Measurements from ENCODE around the gene TBC1D5. TPM values are rescaled to one million over a fixed set of nuclear protein-coding genes. Genes with fewer than 3 reads are reported as not detected.

TBC1D5 gene
- polyA plus RNA-seq, 2 donors, result 4.5 to 6.7 TPM

DNA sequence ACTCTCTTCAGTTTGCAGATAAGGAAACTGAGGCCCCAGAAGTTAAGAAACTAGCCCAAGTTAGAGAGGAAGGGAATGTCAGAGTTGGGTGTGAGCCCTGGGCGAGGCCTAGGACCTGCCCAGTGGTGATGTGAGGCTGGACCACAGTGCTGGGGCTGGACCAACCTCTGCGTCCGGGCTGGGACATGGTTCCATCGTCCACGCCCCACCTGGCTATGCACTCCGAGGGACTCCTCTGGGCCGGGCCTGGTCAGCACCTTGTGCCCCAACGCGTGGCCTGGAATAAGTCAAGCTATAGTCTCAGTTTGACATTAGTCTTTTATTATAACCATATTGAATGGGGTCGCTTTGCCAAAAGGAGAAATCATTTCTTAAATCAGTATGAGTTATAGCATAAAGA lies 585.6 kb downstream of the TBC1D5 start:
- H3K27me3 ChIP-seq (ENCODE audit: control insufficient read depth in 1 of 2, insufficient read depth in 2 of 2, low read length in 2 of 2), result no peaks in the 10 kb centered on the region
- H3K27ac ChIP-seq (ENCODE audit: low read depth in 2 of 2, low read length in 1 of 2), result no peak overlapping the region
- peaks cover 9 to 18% of the 10 kb centered on the region in 2 donors for H3K9me3 ChIP-seq (ENCODE audit: control insufficient read depth in 2 of 2, insufficient read depth in 1 of 2, low read depth in 1 of 2, low read length in 1 of 2)
- peaks cover 6 to 47% of the 10 kb centered on the region in 2 donors for H3K36me3 ChIP-seq (ENCODE audit: control insufficient read depth in 2 of 2, insufficient read depth in 2 of 2, low read length in 1 of 2)
- H3K4me3 ChIP-seq (ENCODE audit: low read depth in 1 of 2, low read length in 2 of 2), result no peak overlapping the region
- 97 to 98% methylated on average over 10 of the region's 10 CpGs for WGBS, 2 donors
- no peaks in the 10 kb centered on the region for H3K4me1 ChIP-seq (ENCODE audit: control insufficient read depth in 2 of 2, insufficient read depth in 2 of 2, low read length in 1 of 2)

DNA sequence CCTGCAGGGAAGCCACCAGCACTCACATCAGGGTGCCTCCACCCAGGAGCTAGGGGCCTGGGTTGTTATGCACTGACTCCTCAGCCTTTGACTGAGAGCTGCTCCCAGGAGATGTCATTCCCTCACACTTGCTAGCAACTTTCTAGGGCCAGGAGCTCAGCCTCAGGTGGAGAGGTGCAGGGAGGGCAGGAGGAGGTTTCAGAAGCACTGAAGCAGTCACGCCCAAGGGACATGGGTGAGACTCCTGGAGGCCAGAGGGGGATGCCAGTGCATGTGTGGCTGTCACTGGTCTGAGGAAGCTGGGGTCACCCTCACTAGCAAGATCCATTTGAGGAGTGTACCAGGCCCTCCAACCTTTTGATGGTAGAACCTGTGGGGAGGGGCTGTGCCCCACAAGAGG lies 586.5 kb downstream of the TBC1D5 start:
- Histone ChIP-seq H3K9me3 (ENCODE audit: control insufficient read depth in 2 of 2, insufficient read depth in 1 of 2, low read depth in 1 of 2, low read length in 1 of 2) (peaks cover 13 to 18% of the 10 kb centered on the region in 2 donors), H3K27me3 (ENCODE audit: control insufficient read depth in 1 of 2, insufficient read depth in 2 of 2, low read length in 2 of 2) (no peaks in the 10 kb centered on the region), H3K4me3 (ENCODE audit: low read depth in 1 of 2, low read length in 2 of 2) (no peak overlapping the region), H3K27ac (ENCODE audit: low read depth in 2 of 2, low read length in 1 of 2) (no peak overlapping the region), H3K4me1 (ENCODE audit: control insufficient read depth in 2 of 2, insufficient read depth in 2 of 2, low read length in 1 of 2) (no peaks in the 10 kb centered on the region), H3K36me3 (ENCODE audit: control insufficient read depth in 2 of 2, insufficient read depth in 2 of 2, low read length in 1 of 2) (peaks cover 6 to 42% of the 10 kb centered on the region in 2 donors)
- 83 to 96% methylated on average over 1 of the region's 1 CpG for WGBS, 2 donors

- WGBS, 2 donors, result 94 to 95% methylated on average over 10 of the region's 10 CpGs
- Histone ChIP-seq H3K4me3 (ENCODE audit: low read depth in 1 of 2, low read length in 2 of 2) (no peak overlapping the region), H3K36me3 (ENCODE audit: control insufficient read depth in 2 of 2, insufficient read depth in 2 of 2, low read length in 1 of 2) (peaks cover 6 to 37% of the 10 kb centered on the region in 2 donors), H3K4me1 (ENCODE audit: control insufficient read depth in 2 of 2, insufficient read depth in 2 of 2, low read length in 1 of 2) (no peaks in the 10 kb centered on the region), H3K9me3 (ENCODE audit: control insufficient read depth in 2 of 2, insufficient read depth in 1 of 2, low read depth in 1 of 2, low read length in 1 of 2) (peaks cover 13 to 18% of the 10 kb centered on the region in 2 donors), H3K27ac (ENCODE audit: low read depth in 2 of 2, low read length in 1 of 2) (no peak overlapping the region), H3K27me3 (ENCODE audit: control insufficient read depth in 1 of 2, insufficient read depth in 2 of 2, low read length in 2 of 2) (no peaks in the 10 kb centered on the region)
Measured at GRCh38 chr3:17154941-17155340, 587.5 kb downstream of the TBC1D5 start.

DNA sequence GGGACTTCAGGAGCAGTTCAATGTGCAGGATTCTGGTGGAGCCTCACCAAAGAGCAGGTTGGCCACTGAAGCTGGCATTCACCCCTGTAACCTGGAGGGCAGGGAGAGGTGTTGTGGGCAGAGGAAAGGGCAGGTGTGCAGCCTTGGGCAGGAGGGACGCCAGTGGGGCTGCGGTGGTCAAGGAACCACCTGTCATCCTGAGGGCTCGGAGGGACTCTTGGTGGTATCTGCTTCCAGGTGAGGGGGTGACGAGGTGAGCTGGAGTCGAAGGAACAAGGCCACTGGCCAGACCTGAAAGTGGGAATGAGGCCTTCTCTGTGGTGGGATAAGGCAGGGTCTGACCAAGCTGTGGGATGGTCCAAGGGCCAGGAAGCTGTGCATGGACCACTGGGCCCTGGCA lies 588.2 kb downstream of the TBC1D5 start:
- Histone ChIP-seq H3K9me3 (ENCODE audit: control insufficient read depth in 2 of 2, insufficient read depth in 1 of 2, low read depth in 1 of 2, low read length in 1 of 2) (peaks cover 13 to 18% of the 10 kb centered on the region in 2 donors), H3K27ac (ENCODE audit: low read depth in 2 of 2, low read length in 1 of 2) (no peak overlapping the region), H3K4me3 (ENCODE audit: low read depth in 1 of 2, low read length in 2 of 2) (no peak overlapping the region), H3K4me1 (ENCODE audit: control insufficient read depth in 2 of 2, insufficient read depth in 2 of 2, low read length in 1 of 2) (no peaks in the 10 kb centered on the region), H3K27me3 (ENCODE audit: control insufficient read depth in 1 of 2, insufficient read depth in 2 of 2, low read length in 2 of 2) (no peaks in the 10 kb centered on the region), H3K36me3 (ENCODE audit: control insufficient read depth in 2 of 2, insufficient read depth in 2 of 2, low read length in 1 of 2) (peaks cover 6 to 32% of the 10 kb centered on the region in 2 donors)
- 98 to 100% methylated on average over 5 of the region's 5 CpGs for WGBS, 2 donors

DNA sequence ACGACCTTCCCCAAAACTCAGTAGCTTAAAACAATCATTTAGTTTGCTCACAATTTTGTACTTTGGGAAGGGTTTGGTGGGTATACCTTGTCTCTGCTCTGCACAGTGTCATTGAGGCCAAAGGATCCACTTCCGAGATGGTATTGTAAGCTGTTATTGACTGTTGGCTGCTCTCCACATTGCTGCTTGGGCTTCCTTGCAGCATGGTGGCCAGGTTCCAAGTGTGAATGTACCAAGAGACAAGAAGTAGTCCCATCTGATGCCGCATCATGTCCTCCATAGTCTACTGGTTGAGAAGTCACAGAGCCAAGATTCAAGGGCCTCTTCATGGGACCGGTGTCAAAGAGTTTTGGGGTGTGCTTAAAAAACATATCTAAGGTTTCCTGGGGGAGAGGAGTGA lies 589.2 kb downstream of the TBC1D5 start:
- no peak overlapping the region for H3K4me3 ChIP-seq (ENCODE audit: low read depth in 1 of 2, low read length in 2 of 2)
- H3K9me3 ChIP-seq (ENCODE audit: control insufficient read depth in 2 of 2, insufficient read depth in 1 of 2, low read depth in 1 of 2, low read length in 1 of 2), result peaks cover 13 to 18% of the 10 kb centered on the region in 2 donors
- H3K27me3 ChIP-seq (ENCODE audit: control insufficient read depth in 1 of 2, insufficient read depth in 2 of 2, low read length in 2 of 2), result no peaks in the 10 kb centered on the region
- H3K36me3 ChIP-seq (ENCODE audit: control insufficient read depth in 2 of 2, insufficient read depth in 2 of 2, low read length in 1 of 2), result peaks cover 6 to 27% of the 10 kb centered on the region in 2 donors
- no peaks in the 10 kb centered on the region for H3K4me1 ChIP-seq (ENCODE audit: control insufficient read depth in 2 of 2, insufficient read depth in 2 of 2, low read length in 1 of 2)
- 94 to 96% methylated on average over 4 of the region's 4 CpGs for WGBS, 2 donors
- no peak overlapping the region for H3K27ac ChIP-seq (ENCODE audit: low read depth in 2 of 2, low read length in 1 of 2)

DNA sequence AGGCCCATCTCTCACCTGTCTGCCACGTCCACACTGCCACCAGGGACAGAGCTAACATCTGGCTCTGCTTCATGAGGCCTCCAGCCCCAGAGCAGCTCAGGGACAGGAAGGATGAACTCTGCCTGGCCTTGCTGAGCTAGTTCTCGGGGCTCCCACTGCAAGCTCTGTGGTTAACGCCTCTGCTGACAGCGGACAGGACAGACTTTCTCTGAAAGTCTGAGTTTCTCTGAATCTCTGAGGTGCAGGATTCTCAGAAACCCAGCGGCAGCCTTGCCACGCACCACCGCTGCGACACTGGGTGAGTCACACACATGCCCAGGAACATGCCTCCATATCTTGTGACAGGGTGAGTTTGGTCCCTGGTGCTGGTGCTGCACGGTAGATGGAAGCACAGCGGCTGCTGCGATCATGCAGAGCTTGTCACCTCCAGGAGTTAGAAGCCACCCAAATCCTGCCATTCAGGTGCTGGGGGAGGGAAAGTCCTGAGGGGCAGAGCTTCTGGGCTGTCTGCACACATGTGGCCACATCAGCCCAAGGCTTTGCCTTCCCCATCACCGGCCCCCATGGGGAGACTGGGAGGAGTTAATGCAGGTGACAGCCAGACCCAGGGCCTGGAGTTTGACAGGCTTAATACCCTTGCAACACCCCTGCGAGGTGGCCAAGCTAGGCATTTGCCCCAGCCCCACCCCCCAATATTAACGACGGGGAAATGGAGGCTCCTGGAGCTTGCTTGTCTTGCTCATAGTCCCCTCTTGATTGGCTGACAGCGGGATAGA lies 590.6 kb downstream of the TBC1D5 start:
- H3K27me3 ChIP-seq (ENCODE audit: control insufficient read depth in 1 of 2, insufficient read depth in 2 of 2, low read length in 2 of 2), result no peaks in the 10 kb centered on the region
- H3K4me3 ChIP-seq (ENCODE audit: low read depth in 1 of 2, low read length in 2 of 2), result no peak overlapping the region
- 83 to 84% methylated on average over 16 of the region's 16 CpGs for WGBS, 2 donors
- peaks cover 6 to 27% of the 10 kb centered on the region in 2 donors for H3K36me3 ChIP-seq (ENCODE audit: control insufficient read depth in 2 of 2, insufficient read depth in 2 of 2, low read length in 1 of 2)
- no peaks in the 10 kb centered on the region for H3K4me1 ChIP-seq (ENCODE audit: control insufficient read depth in 2 of 2, insufficient read depth in 2 of 2, low read length in 1 of 2)
- no peak overlapping the region for H3K27ac ChIP-seq (ENCODE audit: low read depth in 2 of 2, low read length in 1 of 2)
- H3K9me3 ChIP-seq (ENCODE audit: control insufficient read depth in 2 of 2, insufficient read depth in 1 of 2, low read depth in 1 of 2, low read length in 1 of 2), result peaks cover 13 to 18% of the 10 kb centered on the region in 2 donors

DNA sequence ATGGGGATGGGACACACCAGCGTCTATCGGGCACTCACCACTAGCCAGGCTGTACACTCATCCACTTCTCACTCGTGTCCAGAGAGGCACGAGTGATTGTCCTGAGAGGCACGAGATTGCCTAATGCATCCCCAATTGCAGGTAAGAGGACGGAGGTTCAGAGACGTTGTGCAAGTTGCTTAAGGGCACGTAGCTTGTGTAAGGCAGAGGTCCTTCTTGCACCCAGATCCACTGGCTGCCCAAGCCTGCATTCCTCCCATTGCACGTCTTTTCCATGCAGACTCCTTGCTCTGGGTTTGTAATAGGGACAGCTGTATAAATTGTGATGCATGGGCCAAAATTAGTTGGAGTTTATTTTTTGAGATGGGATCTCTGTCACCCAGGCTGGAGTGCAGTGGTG lies 593.4 kb downstream of the TBC1D5 start:
- no peaks in the 10 kb centered on the region for H3K27me3 ChIP-seq (ENCODE audit: control insufficient read depth in 1 of 2, insufficient read depth in 2 of 2, low read length in 2 of 2)
- peaks cover 0 to 9% of the 10 kb centered on the region in 2 donors for H3K36me3 ChIP-seq (ENCODE audit: control insufficient read depth in 2 of 2, insufficient read depth in 2 of 2, low read length in 1 of 2)
- H3K4me3 ChIP-seq (ENCODE audit: low read depth in 1 of 2, low read length in 2 of 2), result no peak overlapping the region
- no peaks in the 10 kb centered on the region for H3K4me1 ChIP-seq (ENCODE audit: control insufficient read depth in 2 of 2, insufficient read depth in 2 of 2, low read length in 1 of 2)
- peaks cover 12 to 13% of the 10 kb centered on the region in 2 donors for H3K9me3 ChIP-seq (ENCODE audit: control insufficient read depth in 2 of 2, insufficient read depth in 1 of 2, low read depth in 1 of 2, low read length in 1 of 2)
- 87 to 89% methylated on average over 9 of the region's 9 CpGs for WGBS, 2 donors
- H3K27ac ChIP-seq (ENCODE audit: low read depth in 2 of 2, low read length in 1 of 2), result no peak overlapping the region

GRCh38 chr3:17144665-17144993 lies 597.8 kb downstream of the TBC1D5 start:
- H3K27ac ChIP-seq (ENCODE audit: low read depth in 2 of 2, low read length in 1 of 2), result no peak overlapping the region
- no peaks in the 10 kb centered on the region for H3K27me3 ChIP-seq (ENCODE audit: control insufficient read depth in 1 of 2, insufficient read depth in 2 of 2, low read length in 2 of 2)
- H3K36me3 ChIP-seq (ENCODE audit: control insufficient read depth in 2 of 2, insufficient read depth in 2 of 2, low read length in 1 of 2), result no peaks in the 10 kb centered on the region
- peaks cover 0 to 4% of the 10 kb centered on the region in 2 donors for H3K9me3 ChIP-seq (ENCODE audit: control insufficient read depth in 2 of 2, insufficient read depth in 1 of 2, low read depth in 1 of 2, low read length in 1 of 2)
- H3K4me1 ChIP-seq (ENCODE audit: control insufficient read depth in 2 of 2, insufficient read depth in 2 of 2, low read length in 1 of 2), result no peaks in the 10 kb centered on the region
- no peak overlapping the region for H3K4me3 ChIP-seq (ENCODE audit: low read depth in 1 of 2, low read length in 2 of 2)
- WGBS, 2 donors, result 94 to 95% methylated on average over 7 of the region's 7 CpGs

- no peak overlapping the region for H3K4me3 ChIP-seq (ENCODE audit: low read depth in 1 of 2, low read length in 2 of 2)
- no peak overlapping the region for H3K27ac ChIP-seq (ENCODE audit: low read depth in 2 of 2, low read length in 1 of 2)
- H3K9me3 ChIP-seq (ENCODE audit: control insufficient read depth in 2 of 2, insufficient read depth in 1 of 2, low read depth in 1 of 2, low read length in 1 of 2), result peaks cover 0 to 6% of the 10 kb centered on the region in 2 donors
- no peaks in the 10 kb centered on the region for H3K27me3 ChIP-seq (ENCODE audit: control insufficient read depth in 1 of 2, insufficient read depth in 2 of 2, low read length in 2 of 2)
- no peaks in the 10 kb centered on the region for H3K4me1 ChIP-seq (ENCODE audit: control insufficient read depth in 2 of 2, insufficient read depth in 2 of 2, low read length in 1 of 2)
- WGBS, 2 donors, result 86 to 93% methylated on average over 10 of the region's 10 CpGs
- H3K36me3 ChIP-seq (ENCODE audit: control insufficient read depth in 2 of 2, insufficient read depth in 2 of 2, low read length in 1 of 2), result no peaks in the 10 kb centered on the region
Measured at GRCh38 chr3:17143893-17144664, 598.4 kb downstream of the TBC1D5 start.
